IPS DF 6.9 (cell line): ENCODE measurements around the gene AP3B2.
"Not testable (repeated sequence)": the region's sequence is repeated elsewhere in the genome, so short reads cannot be mapped to it uniquely, and the experiment has no call there.

ENCODE experiments used
- DNase-seq: peaks from one replicate; pipeline ENCODE4 v3.0.0-alpha.2; 2013; ENCODE audit warnings: low read depth, low spot score
- H3K27ac ChIP-seq: one replicate; pipeline ENCODE4 v1.5.1; 2013; ENCODE audit warnings: low read length, control low read depth
- H3K27me3 ChIP-seq: 2 replicates; pipeline ENCODE4 v1.6.1; 2013; ENCODE audit warnings: mild to moderate bottlenecking, low read length; ENCODE audit not compliant: control insufficient read depth, insufficient read depth
- H3K36me3 ChIP-seq: 2 replicates; pipeline ENCODE4 v1.6.1; 2013; ENCODE audit warnings: low read length; ENCODE audit not compliant: control insufficient read depth, insufficient read depth
- H3K4me1 ChIP-seq: 2 replicates; pipeline ENCODE4 v1.6.1; 2013; ENCODE audit warnings: low read length; ENCODE audit not compliant: control insufficient read depth, insufficient read depth
- H3K4me3 ChIP-seq: 2 replicates; pipeline ENCODE4 v1.5.1; 2013; ENCODE audit warnings: mild to moderate bottlenecking, low read length
- H3K9me3 ChIP-seq: 2 replicates; pipeline ENCODE4 v1.6.1; 2013; ENCODE audit warnings: low read length, inconsistent platforms; ENCODE audit not compliant: control insufficient read depth, insufficient read depth
- WGBS: extraction: QIAGEN DNeasy Blood & Tissue Kit; methylation state at CpG from one replicate; pipeline ENCODE4 v1.1.7; 2013; ENCODE audit warnings: mixed read lengths, missing lambda C conversion rate; ENCODE audit not compliant: insufficient read length, insufficient coverage; 5-methylcytosine and 5-hydroxymethylcytosine counted together

Gene AP3B2

DNA sequence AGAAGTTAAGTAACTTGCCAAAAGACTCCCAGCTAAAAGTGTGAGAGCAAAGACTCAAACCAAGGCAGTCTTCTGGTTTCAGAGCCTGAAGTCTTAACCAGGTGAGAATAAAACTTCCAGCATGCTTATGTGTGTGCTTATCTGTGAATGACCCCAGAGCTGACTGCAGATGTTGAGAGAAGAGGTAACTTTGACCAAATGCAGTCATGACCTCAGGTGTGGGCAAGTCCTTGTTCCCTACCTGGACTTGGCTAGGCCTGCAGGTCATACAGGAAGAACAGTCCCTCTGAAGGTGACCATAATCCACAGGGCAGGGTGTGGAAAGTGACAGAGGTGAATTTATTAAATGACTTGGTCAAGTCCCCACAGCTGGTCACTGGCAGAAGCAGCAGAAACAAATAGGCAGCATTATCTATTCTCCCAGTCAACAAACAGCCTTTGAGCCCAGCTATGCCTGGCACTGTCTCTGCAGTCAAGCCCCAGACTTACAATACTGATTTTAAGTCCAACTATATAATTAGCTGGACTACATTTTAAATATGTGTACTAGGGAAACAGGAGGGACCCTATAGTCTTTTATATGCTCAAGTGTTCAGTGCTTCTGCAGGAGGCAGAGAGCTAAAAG, 59.5 kb downstream of the AP3B2 start:
- no peaks in the 10 kb centered on the region for H3K9me3 ChIP-seq
- peaks cover 4% of the 10 kb centered on the region; the same call in 1 of the 2 replicates for H3K4me1 ChIP-seq
- no peak for DNase-seq
- no peak overlapping the region for H3K27ac ChIP-seq
- H3K4me3 ChIP-seq: no peak overlapping the region
- no peaks in the 10 kb centered on the region for H3K36me3 ChIP-seq
- peaks cover 21% of the 10 kb centered on the region for H3K27me3 ChIP-seq

DNA sequence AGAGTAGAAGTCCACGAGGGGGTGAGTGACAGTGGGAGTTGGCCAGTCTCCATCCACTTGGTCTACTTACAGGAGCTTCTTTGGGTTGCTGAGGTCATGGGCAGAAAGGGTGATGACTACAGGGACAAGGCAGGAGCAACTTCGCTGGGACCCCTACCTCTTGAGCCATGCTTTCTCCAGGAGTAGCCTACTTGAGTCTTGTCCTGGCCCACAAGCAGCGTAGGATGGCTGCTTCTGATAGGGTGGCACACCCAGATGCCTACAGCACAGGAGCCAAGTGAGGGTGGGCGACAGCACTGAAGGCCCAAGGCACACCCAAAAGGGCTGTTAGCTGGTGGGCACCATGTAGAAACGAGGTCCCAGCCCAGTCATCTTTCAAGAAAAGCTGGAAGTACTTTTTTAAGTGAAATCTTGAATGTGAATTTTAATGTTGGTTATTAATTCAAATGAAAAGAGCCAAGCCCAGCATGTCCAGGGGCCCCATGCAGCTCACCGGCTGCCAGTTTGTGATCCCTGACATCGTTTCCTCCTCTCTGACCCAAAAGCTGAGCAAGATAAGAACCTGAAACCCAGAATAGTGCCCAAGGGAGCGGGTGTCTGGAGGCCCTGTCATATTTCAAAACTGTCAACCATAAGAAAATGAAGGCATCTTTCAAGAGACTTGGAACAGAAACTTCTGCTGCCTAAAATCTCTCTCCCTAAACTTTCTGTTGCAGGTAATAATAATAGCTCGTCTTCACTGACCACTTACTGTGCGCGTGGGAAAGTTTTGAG, 60.3 kb downstream of the AP3B2 start:
- H3K4me3 ChIP-seq: no peak overlapping the region

GRCh38 chr15:82648257-82649103, 61.2 kb downstream of the AP3B2 start:
- no CpG with 5 or more reads among the region's 41 CpGs for WGBS
- Histone ChIP-seq H3K27me3 (peaks cover 21% of the 10 kb centered on the region), H3K9me3 (no peaks in the 10 kb centered on the region), H3K27ac (no peak overlapping the region), H3K4me3 (peak overlapping the region; percentile 28; the same call in 1 of the 2 replicates), H3K36me3 (no peaks in the 10 kb centered on the region), H3K4me1 (peaks cover 4% of the 10 kb centered on the region; the same call in 1 of the 2 replicates)
- no peak for DNase-seq

More for the DNA sequence above, 60.3 kb downstream of the AP3B2 start:
- no peak for DNase-seq
- peaks cover 21% of the 10 kb centered on the region for H3K27me3 ChIP-seq
- no peaks in the 10 kb centered on the region for H3K9me3 ChIP-seq
- no peaks in the 10 kb centered on the region for H3K36me3 ChIP-seq
- WGBS: no CpG with 5 or more reads among the region's 11 CpGs
- H3K4me1 ChIP-seq: peaks cover 4% of the 10 kb centered on the region; the same call in 1 of the 2 replicates
- H3K27ac ChIP-seq: no peak overlapping the region

- no peaks in the 10 kb centered on the region for H3K9me3 ChIP-seq
- peaks cover 4% of the 10 kb centered on the region; the same call in 1 of the 2 replicates for H3K4me1 ChIP-seq
- H3K36me3 ChIP-seq: no peaks in the 10 kb centered on the region
- no peak for DNase-seq
- H3K27ac ChIP-seq: no peak overlapping the region
- H3K27me3 ChIP-seq: peaks cover 21% of the 10 kb centered on the region
- no CpG with 5 or more reads among the region's 49 CpGs for WGBS
- peak overlapping the region; percentile 28; the same call in 1 of the 2 replicates for H3K4me3 ChIP-seq
These were observed 61.8 kb downstream of the AP3B2 start for GRCh38 chr15:82647835-82648256.

- no peaks in the 10 kb centered on the region for H3K9me3 ChIP-seq
- no peak for DNase-seq
- no peaks in the 10 kb centered on the region for H3K36me3 ChIP-seq
- no peak within 1 kb of the TSS for H3K27ac ChIP-seq
- peaks cover 21% of the 10 kb centered on the region for H3K27me3 ChIP-seq
- no CpG with 5 or more reads among the region's 96 CpGs for WGBS
- peak within 1 kb of the TSS; percentile 28; the same call in 1 of the 2 replicates for H3K4me3 ChIP-seq
- H3K4me1 ChIP-seq: peaks cover 4% of the 10 kb centered on the region; the same call in 1 of the 2 replicates
These were observed 62.4 kb downstream of the AP3B2 start, which contains the start of gene CPEB1 for GRCh38 chr15:82647045-82647834. Gene CPEB1, minus strand, starts transcription at chr15:82647363. Its CDS starts 18,904 bp downstream, at chr15:82628459.

GRCh38 chr15:82646250-82647044, 63.2 kb downstream of the AP3B2 start:
- peak overlapping the region; percentile 11; the same call in 1 of the 2 replicates for H3K4me3 ChIP-seq
- no peak for DNase-seq

DNA sequence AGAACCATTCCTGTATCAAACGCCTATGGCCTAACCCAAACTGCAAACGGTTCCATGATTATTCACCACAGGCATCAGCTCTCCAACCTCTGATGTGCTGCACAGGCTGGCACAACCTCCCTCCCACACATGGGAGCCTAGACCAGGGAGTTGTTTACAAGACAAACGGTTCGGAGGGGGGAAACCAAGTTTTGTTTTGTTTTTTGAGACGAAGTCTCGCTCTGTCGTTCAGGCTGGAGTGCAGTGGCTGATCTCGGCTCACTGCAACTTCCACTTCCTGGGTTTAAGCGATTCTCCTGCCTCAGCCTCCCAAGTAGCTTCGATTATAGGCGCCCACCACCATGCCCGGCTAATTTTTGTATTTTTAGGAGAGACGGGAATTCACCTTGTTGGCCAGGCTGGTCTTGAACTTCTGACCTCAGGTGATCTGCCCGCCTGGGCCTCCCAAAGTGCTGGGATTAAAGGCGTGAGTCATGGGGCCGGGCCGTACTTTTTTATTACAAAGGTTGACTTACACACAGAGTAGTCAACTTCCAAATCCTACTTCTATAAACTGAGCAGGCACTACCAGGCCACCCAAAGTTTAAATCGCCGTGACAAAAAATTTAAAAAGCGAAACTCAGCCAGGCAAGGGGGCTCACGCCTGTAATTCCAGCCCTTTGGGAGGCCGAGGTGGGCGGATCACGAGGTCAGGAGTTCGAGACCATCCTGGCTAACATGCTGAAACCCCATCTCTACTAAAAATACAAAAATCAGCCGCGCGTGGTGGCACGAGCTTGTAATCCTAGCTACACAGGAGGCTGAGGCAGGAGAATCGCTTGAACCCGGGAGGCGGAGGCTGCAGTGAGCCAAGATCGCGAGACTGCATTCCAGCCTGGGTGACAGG, 64.5 kb downstream of the AP3B2 start:
- DNase-seq, H3K4me3 ChIP-seq, H3K4me1 ChIP-seq, H3K27ac ChIP-seq, H3K9me3 ChIP-seq, H3K36me3 ChIP-seq: not testable (repeated sequence)
- WGBS: no CpG with 5 or more reads among the region's 34 CpGs
- H3K27me3 ChIP-seq: peaks cover 21% of the 10 kb centered on the region

More at GRCh38 chr15:82646250-82647044, 63.2 kb downstream of the AP3B2 start:
- no peaks in the 10 kb centered on the region for H3K9me3 ChIP-seq
- H3K36me3 ChIP-seq: no peaks in the 10 kb centered on the region
- H3K4me1 ChIP-seq: peaks cover 4% of the 10 kb centered on the region; the same call in 1 of the 2 replicates
- no CpG with 5 or more reads among the region's 56 CpGs for WGBS
- peaks cover 21% of the 10 kb centered on the region for H3K27me3 ChIP-seq
- no peak overlapping the region for H3K27ac ChIP-seq

DNA sequence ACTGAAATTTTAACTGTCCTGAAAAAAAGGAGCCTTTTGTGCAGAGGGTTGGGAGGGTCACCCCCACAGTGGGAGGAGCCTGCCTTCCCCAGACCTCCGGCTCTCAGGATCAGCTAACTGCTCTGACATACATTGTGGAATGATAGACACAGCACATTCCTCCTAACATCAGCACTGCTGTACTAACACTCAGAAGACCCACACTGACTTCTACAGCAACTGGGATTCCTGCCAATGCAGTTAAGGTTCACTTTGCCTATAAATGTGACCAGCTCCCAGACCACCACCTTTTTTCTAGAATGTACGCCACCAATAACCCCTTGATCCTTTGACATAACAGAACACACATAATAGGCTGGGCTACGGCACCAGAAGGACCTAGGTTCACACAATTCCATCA, 65.7 kb downstream of the AP3B2 start:
- WGBS: no CpG with 5 or more reads among the region's 3 CpGs

More for the DNA sequence above, 65.7 kb downstream of the AP3B2 start:
- H3K27me3 ChIP-seq: peaks cover 17% of the 10 kb centered on the region
- peaks cover 4% of the 10 kb centered on the region; the same call in 1 of the 2 replicates for H3K4me1 ChIP-seq
- H3K27ac ChIP-seq: no peak overlapping the region
- no peaks in the 10 kb centered on the region for H3K9me3 ChIP-seq
- H3K36me3 ChIP-seq: no peaks in the 10 kb centered on the region
- no peak overlapping the region for H3K4me3 ChIP-seq
- DNase-seq: no peak
